Measurements from ENCODE around the gene DHRS3. TPM values are rescaled to one million over a fixed set of nuclear protein-coding genes. Genes with fewer than 3 reads are reported as not detected.

DHRS3 gene
- total RNA-seq, 4 donors from 2014 or later: 115 to 211 (median 186) TPM

DNA sequence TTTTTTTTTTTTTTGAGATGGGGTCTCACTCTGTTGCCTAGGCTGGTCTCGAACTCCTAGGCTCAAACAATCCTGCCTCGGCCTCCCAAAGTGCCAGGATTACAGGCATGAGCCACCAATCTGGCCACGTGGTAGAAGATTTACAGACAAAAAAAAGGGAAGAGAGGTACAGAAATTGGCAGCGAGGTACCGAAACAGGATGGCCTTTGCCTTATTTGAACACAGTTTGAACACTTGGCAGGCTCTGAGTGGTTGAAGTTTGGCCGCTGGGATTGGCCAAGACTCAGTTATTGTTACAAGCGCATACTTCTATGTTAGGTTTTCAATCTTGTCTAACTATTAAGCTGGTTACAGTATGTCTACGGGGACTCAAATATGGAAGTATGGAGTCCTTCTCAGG is 19.7 kb upstream of the DHRS3 start:
- 74 to 80% methylated on average over 1 to 3 of the region's 8 CpGs for WGBS, 2 donors (ENCODE audit: low coverage in 1 of 2)
- H3K27me3 ChIP-seq: no peaks in the 10 kb centered on the region
- peaks cover 0 to 24% (median 0%) of the 10 kb centered on the region in 3 donors for H3K9me3 ChIP-seq
- no peak overlapping the region for H3K27ac ChIP-seq
- H3K36me3 ChIP-seq: no peaks in the 10 kb centered on the region
- no peak for ATAC-seq
- peaks cover 0 to 6% (median 0%) of the 10 kb centered on the region in 3 donors for H3K4me1 ChIP-seq
- TF ChIP-seq EP300 (IDR thresholded peaks at IDR 0.05) (no peak), POLR2A (IDR thresholded peaks at IDR 0.05) (no peak), POLR2AphosphoS5 (IDR thresholded peaks at IDR 0.05) (no peak)
- TF ChIP-seq, protein P1, sequence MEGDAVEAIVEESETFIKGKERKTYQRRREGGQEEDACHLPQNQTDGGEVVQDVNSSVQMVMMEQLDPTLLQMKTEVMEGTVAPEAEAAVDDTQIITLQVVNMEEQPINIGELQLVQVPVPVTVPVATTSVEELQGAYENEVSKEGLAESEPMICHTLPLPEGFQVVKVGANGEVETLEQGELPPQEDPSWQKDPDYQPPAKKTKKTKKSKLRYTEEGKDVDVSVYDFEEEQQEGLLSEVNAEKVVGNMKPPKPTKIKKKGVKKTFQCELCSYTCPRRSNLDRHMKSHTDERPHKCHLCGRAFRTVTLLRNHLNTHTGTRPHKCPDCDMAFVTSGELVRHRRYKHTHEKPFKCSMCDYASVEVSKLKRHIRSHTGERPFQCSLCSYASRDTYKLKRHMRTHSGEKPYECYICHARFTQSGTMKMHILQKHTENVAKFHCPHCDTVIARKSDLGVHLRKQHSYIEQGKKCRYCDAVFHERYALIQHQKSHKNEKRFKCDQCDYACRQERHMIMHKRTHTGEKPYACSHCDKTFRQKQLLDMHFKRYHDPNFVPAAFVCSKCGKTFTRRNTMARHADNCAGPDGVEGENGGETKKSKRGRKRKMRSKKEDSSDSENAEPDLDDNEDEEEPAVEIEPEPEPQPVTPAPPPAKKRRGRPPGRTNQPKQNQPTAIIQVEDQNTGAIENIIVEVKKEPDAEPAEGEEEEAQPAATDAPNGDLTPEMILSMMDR (IDR thresholded peaks at IDR 0.05): no peak
- no peak overlapping the region for H3K4me3 ChIP-seq

DNA sequence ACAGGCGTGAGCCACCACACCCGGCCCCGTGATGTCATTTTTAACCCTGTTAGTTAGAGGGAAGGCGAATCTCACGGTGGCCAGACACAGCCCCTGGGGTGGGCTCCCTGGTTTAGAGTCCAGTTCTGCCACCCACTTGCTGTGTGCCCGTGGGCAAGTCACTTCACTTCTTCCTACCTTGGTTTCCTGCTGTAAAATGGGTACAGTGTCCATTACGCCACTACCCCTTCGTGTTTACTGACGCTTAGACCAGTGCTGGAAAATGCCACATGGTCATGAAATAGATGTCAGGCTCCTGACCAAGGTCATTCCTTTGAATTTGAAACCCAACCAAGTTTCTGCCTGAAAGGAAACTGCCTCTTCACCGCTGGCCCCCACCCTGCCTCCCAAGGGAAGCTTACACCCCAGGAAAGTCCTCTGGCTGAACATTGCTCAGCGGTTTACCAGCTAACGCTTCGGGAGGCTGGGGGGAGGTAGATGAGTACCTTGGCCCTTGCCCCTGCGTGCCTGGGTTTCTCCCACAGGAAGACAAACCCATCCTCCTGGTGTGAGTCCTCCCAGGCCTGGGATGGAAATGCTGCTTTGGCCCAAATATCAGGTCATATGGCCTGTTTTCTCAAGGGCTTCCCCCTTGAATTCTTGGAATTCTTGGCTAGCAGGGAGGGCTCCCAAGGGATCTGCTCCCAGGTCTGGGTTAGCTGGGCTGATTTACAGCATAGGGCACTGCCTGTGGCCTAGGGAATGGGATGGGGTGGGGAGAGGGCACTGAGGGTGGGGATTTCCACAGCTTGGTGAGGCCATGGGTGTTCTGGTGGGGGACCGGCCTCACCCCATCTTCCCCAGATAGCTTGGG is 18.3 kb upstream of the DHRS3 start:
- Histone ChIP-seq H3K4me3 (no peak overlapping the region), H3K36me3 (no peaks in the 10 kb centered on the region), H3K4me1 (peaks cover 0 to 6% (median 0%) of the 10 kb centered on the region in 3 donors), H3K27ac (peak overlapping the region in 2 of 4 donors; percentile 30 to 46), H3K27me3 (peaks cover 5% of the 10 kb centered on the region), H3K9me3 (peaks cover 0 to 24% (median 0%) of the 10 kb centered on the region in 3 donors)
- 81 to 83% methylated on average over 6 of the region's 15 CpGs for WGBS, 2 donors (ENCODE audit: low coverage in 1 of 2)
- peak; percentile 80 for ATAC-seq
- no peak for TF ChIP-seq POLR2AphosphoS5 (IDR thresholded peaks at IDR 0.05)
- TF ChIP-seq, protein P1 (IDR thresholded peaks at IDR 0.05): no peak
- no peak for TF ChIP-seq POLR2A (IDR thresholded peaks at IDR 0.05)
- no peak for TF ChIP-seq EP300 (IDR thresholded peaks at IDR 0.05)

DNA sequence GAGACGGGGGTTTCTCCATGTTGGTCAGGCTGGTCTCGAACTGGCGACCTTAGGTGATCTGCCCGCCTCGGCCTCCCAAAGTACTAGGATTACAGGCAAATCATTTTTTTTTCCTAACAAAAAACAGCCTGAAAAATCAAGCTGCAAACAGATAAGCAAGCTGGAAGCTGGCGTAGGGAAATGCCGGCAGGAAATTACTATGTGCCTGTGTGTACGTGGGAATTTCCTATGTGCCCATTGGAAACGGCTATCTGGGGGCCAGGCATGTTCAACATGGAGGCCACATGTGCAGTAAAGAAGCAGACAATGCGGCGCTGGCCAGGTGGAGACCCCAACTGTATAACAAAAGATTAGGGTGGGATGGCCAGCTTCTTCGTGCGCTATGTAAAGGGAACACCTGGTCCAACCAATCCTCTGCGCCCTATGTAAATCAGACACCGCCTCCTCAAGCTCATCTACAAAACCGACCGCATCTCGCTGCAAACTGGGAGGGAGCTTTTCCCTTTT is 16.7 kb upstream of the DHRS3 start:
- Histone ChIP-seq H3K36me3 (no peaks in the 10 kb centered on the region), H3K4me1 (peaks cover 0 to 6% (median 0%) of the 10 kb centered on the region in 3 donors), H3K27me3 (peaks cover 5% of the 10 kb centered on the region), H3K27ac (peak overlapping the region in 1 of 4 donors; percentile 23), H3K4me3 (no peak overlapping the region), H3K9me3 (peaks cover 0 to 8% (median 0%) of the 10 kb centered on the region in 3 donors)
- no peak for ATAC-seq
- TF ChIP-seq EP300 (IDR thresholded peaks at IDR 0.05) (no peak), POLR2A (IDR thresholded peaks at IDR 0.05) (no peak), POLR2AphosphoS5 (IDR thresholded peaks at IDR 0.05) (no peak)
- TF ChIP-seq, protein P1 (IDR thresholded peaks at IDR 0.05): no peak
- 79 to 88% methylated on average over 11 to 13 of the region's 18 CpGs for whole genome bisulfite sequencing, 2 donors (ENCODE audit: low coverage in 1 of 2)

DNA sequence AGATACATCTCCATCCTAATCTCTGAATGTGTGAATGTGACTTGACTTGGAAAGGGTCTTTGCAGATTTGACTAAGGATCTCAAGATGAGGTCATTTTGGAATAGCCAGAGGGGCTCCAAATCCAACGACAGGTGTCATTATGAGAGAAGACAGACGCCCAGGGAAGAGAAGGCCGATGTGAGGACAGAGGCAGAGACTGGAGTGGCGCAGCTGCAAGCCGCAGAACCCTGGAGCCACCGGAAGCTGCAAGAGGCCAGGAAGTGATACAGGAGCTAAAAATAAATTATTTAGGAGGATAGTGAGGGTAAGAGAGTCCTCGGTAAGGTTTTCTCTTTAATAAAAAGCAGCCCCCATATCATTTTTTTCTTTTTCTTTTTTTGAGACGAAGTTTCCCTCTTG is 16.1 kb upstream of the DHRS3 start:
- TF ChIP-seq EP300 (IDR thresholded peaks at IDR 0.05) (no peak), POLR2AphosphoS5 (IDR thresholded peaks at IDR 0.05) (no peak)
- H3K4me1 ChIP-seq: peaks cover 0 to 6% (median 0%) of the 10 kb centered on the region in 3 donors
- peak overlapping the region in 1 of 4 donors; percentile 23 for H3K27ac ChIP-seq
- peaks cover 0 to 2% (median 0%) of the 10 kb centered on the region in 3 donors for H3K9me3 ChIP-seq
- peaks cover 5% of the 10 kb centered on the region for H3K27me3 ChIP-seq
- ATAC-seq: no peak
- 61 to 67% methylated on average over 7 of the region's 8 CpGs for WGBS, 2 donors (ENCODE audit: low coverage in 1 of 2)
- H3K4me3 ChIP-seq: no peak overlapping the region
- H3K36me3 ChIP-seq: no peaks in the 10 kb centered on the region

DNA sequence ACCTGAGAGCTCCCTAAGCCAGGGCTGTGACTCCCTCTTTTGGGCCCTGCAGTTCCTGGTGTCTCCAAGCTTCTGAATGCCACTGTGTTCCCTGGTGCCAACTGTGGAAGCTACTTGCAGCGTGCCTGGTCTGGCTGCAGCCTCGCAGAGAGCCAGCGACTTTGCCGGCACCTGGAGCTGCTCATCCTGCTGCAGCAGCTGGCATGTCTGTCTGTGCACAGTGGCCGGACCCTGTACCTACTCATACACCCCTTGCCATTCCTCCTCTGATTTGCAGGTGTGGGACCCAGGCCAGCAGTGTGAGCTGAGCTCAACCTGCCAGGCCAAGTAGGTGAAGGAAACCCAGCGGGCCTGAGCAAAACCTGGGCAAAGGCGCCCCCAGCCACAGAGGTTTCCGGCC is 13.6 kb upstream of the DHRS3 start:
- no peak for ATAC-seq
- Histone ChIP-seq H3K36me3 (no peaks in the 10 kb centered on the region), H3K27me3 (peaks cover 5% of the 10 kb centered on the region), H3K27ac (no peak overlapping the region), H3K4me3 (no peak overlapping the region), H3K9me3 (no peaks in the 10 kb centered on the region), H3K4me1 (peaks cover 0 to 1% (median 0%) of the 10 kb centered on the region in 3 donors)
- TF ChIP-seq, protein P1 (IDR thresholded peaks at IDR 0.05): no peak
- no peak for TF ChIP-seq POLR2AphosphoS5 (IDR thresholded peaks at IDR 0.05)
- no peak for TF ChIP-seq POLR2A (IDR thresholded peaks at IDR 0.05)
- TF ChIP-seq EP300 (IDR thresholded peaks at IDR 0.05): no peak
- WGBS, 2 donors (ENCODE audit: low coverage in 1 of 2): 100% methylated on average over 1 of the region's 8 CpGs; no CpG with 5 or more reads in 1 of the 2 donors

Data from gastroesophageal sphincter (tissue), 4 donors.